Measurements from ENCODE around the gene ALKAL2. TPM values are rescaled to one million over a fixed set of nuclear protein-coding genes. Genes with fewer than 3 reads are reported as not detected.

ALKAL2 gene
- total RNA-seq, 6 experiments from 2014 or later = 0.49 to 2.9 (median 1.0) TPM

DNA sequence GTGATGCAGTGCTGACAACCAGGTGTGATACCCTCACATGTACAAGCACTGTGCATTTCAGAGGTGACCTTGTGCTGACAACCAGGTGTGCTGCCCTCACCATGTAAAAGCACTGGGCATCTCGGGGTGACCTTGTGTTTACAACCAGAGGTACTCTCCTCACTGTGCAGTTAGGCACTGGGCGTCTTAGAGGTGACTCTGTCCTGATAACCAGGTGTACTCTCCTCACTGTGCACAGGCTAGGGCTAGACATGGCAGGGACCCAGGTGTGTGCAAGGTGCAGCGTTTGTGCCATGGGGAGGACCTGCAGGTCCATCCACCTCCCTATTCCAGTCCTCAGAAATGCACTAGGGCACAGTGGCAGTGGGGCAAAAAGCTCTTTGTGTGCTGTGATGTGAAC is 8.5 kb upstream of the ALKAL2 start:
- DNase-seq (no peak), ATAC-seq (peak in 2 of 4 donors; percentile 27 to 29)
- Histone ChIP-seq H3K36me3 (no peaks in the 10 kb centered on the region), H3K27ac (no peak overlapping the region), H3K4me1 (no peaks in the 10 kb centered on the region), H3K9me3 (no peaks in the 10 kb centered on the region), H3K4me3 (no peak overlapping the region), H3K27me3 (no peaks in the 10 kb centered on the region)
- intact Hi-C loops (cut with DNase I) = no loop called here
- TF ChIP-seq POLR2A (IDR thresholded peaks at IDR 0.05) = no peak
- TF ChIP-seq, protein P1, sequence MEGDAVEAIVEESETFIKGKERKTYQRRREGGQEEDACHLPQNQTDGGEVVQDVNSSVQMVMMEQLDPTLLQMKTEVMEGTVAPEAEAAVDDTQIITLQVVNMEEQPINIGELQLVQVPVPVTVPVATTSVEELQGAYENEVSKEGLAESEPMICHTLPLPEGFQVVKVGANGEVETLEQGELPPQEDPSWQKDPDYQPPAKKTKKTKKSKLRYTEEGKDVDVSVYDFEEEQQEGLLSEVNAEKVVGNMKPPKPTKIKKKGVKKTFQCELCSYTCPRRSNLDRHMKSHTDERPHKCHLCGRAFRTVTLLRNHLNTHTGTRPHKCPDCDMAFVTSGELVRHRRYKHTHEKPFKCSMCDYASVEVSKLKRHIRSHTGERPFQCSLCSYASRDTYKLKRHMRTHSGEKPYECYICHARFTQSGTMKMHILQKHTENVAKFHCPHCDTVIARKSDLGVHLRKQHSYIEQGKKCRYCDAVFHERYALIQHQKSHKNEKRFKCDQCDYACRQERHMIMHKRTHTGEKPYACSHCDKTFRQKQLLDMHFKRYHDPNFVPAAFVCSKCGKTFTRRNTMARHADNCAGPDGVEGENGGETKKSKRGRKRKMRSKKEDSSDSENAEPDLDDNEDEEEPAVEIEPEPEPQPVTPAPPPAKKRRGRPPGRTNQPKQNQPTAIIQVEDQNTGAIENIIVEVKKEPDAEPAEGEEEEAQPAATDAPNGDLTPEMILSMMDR (IDR thresholded peaks at IDR 0.05) = no peak
- WGBS (ENCODE audit: insufficient coverage, low coverage, low lambda C conversion rate, missing lambda C conversion rate) = 20% methylated on average over 1 of the region's 3 CpGs

DNA sequence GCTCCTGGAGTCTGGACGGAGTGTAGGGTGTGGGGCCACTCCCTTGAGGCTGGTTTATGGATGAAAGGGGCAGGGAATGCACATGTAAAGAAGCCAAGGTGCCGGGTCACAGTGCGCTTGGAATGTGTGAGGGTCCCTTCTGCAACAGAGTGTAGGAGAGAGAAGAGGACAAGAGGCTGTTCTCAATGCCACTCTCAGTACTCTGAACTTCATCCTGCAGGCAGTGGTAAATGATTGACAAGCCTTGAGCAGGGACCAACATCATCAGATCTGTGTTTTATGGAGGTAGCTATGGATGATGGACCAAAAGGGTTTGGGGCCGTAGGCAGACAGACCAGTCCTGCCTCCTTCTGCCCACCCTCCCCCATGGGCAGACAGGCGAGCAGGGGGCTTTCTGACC is 7.2 kb upstream of the ALKAL2 start:
- H3K27ac ChIP-seq = no peak overlapping the region
- no peak overlapping the region for H3K4me3 ChIP-seq
- ATAC-seq = no peak
- no peaks in the 10 kb centered on the region for H3K27me3 ChIP-seq
- no peak for DNase-seq
- intact Hi-C loops (cut with DNase I) = no loop called here
- WGBS (ENCODE audit: insufficient coverage, low coverage, low lambda C conversion rate, missing lambda C conversion rate) = 60% methylated on average over 2 of the region's 5 CpGs
- TF ChIP-seq, protein P1 (IDR thresholded peaks at IDR 0.05) = no peak
- TF ChIP-seq POLR2A (IDR thresholded peaks at IDR 0.05) = no peak
- no peaks in the 10 kb centered on the region for H3K4me1 ChIP-seq
- H3K9me3 ChIP-seq = no peaks in the 10 kb centered on the region
- no peaks in the 10 kb centered on the region for H3K36me3 ChIP-seq

DNA sequence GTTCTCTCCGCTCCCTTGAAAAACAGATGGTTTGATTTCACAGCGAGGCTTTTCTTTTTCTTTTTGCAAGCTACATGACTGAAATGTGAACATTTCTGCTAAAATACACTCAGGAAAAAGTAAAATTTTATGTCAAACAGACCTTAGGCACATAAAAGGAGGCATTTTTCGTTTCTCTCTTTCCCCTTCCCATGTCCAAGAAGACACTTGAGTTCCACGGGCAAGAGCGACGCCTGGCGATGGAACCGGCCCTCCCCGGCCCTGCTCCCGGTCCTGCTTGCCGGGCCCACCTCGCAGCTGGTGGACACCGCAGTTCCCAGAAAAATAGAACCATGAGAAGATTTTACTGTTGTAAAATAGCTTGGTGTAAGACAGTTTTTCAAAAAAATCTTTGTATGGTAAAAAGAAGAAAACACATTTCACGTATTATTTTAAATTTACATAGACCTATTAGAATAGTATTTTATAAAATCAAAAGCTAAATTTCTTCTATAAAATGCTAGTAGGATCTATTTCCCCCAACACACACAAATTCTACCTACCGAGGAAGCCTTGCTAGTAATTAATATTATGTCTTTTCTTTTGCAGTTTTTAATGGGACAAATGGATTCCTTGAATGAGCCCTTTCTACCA is 2.3 kb upstream of the ALKAL2 start:
- Histone ChIP-seq H3K4me3 (peak overlapping the region; percentile 53 to 66 (median 64)), H3K27ac (no peak overlapping the region), H3K9me3 (no peaks in the 10 kb centered on the region), H3K4me1 (peaks cover 0 to 21% (median 3%) of the 10 kb centered on the region in 4 donors), H3K27me3 (peaks cover 0 to 8% of the 10 kb centered on the region in 2 donors), H3K36me3 (no peaks in the 10 kb centered on the region)
- 5% methylated on average over 15 of the region's 15 CpGs for WGBS (ENCODE audit: insufficient coverage, low coverage, low lambda C conversion rate, missing lambda C conversion rate)
- ATAC-seq (peak; percentile 92 to 95 (median 94)), DNase-seq (peak; percentile 85 to 87 (median 85))
- intact Hi-C loops (cut with DNase I) = no loop called here
- TF ChIP-seq POLR2A (IDR thresholded peaks at IDR 0.05) = no peak
- TF ChIP-seq, protein P1 (IDR thresholded peaks at IDR 0.05) = peak; percentile 79 to 95 (median 92)

DNA sequence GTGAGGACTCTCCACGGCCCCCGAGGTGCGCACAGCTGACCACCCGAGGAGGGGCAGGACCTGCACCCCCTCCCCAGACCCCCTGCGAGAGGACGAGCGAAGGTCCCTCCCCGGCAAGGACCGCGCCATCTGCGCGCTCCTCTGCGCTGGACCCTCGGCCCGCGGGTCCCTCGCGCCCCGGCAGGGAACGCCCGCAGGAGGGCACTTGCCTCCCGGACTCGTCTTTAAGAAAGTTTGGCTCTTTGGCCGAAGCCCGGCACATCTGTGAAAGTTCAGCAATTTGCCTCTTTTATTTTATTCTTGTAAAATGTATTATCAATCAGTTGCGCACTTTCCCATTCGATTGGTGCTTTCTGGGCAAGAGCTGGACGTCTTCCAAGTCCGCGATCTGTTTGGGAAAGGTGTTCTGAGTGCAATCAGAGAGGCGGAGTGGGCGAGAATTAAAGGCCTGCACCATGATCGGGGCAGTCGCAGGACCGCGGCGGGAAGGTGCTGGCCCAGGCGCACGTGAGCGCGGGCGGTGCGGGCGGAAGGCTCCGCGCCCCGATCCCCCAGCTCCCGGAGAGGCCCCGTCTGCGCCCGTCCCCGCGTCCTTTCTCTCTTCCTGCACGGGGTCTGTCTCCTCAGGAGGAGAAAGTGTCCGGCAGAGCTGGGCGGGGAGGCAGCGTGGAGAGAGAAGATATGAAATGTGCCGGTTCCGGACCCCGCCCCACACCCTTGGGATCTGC is 1.6 kb upstream of the ALKAL2 start:
- intact Hi-C loops (cut with DNase I) = no loop called here
- WGBS (ENCODE audit: insufficient coverage, low coverage, low lambda C conversion rate, missing lambda C conversion rate) = 4% methylated on average over 21 of the region's 60 CpGs
- no peaks in the 10 kb centered on the region for H3K9me3 ChIP-seq
- H3K27ac ChIP-seq = no peak overlapping the region
- TF ChIP-seq POLR2A (IDR thresholded peaks at IDR 0.05) = no peak
- TF ChIP-seq, protein P1 (IDR thresholded peaks at IDR 0.05) = no peak
- peaks cover 0 to 21% (median 3%) of the 10 kb centered on the region in 4 donors for H3K4me1 ChIP-seq
- H3K27me3 ChIP-seq = peaks cover 0 to 8% of the 10 kb centered on the region in 2 donors
- DNase-seq (peak; percentile 61 to 68 (median 64)), ATAC-seq (peak; percentile 54 to 62 (median 59))
- H3K4me3 ChIP-seq = peak overlapping the region; percentile 53 to 66 (median 64)
- no peaks in the 10 kb centered on the region for H3K36me3 ChIP-seq
